K562 (cell line): ENCODE results near the gene CYSTM1. TPM values are rescaled to one million over a fixed set of nuclear protein-coding genes. Genes with fewer than 3 reads are reported as not detected.

Experiments used
- ASH1L ChIP-seq: fragments of 450-650 bp; IDR thresholded peaks from 2 replicates; pipeline ENCODE4 v1.6.1; 2018; ENCODE audit warnings: borderline replicate concordance, mild to moderate bottlenecking, low read depth; ENCODE audit not compliant: partially characterized antibody
- CXXC5 ChIP-seq: fragments of 250-450 bp; sonication (Bioruptor Pico); IDR thresholded peaks from 2 replicates; pipeline ENCODE4 v1.8.0; 2022; ENCODE audit warnings: inconsistent platforms, mild to moderate bottlenecking, moderate library complexity
- EP400 ChIP-seq: fragments of 450-650 bp; IDR thresholded peaks from 2 replicates; pipeline ENCODE4 v1.6.1; 2017; ENCODE audit warnings: antibody characterized with exemption, mild to moderate bottlenecking, moderate library complexity
- ETV1 ChIP-seq: fragments of 450-650 bp; conservative IDR thresholded peaks from 2 replicates; pipeline ENCODE4 v1.6.1; 2016; ENCODE audit warnings: missing genetic modification characterization, control low read depth, low read depth, missing compliant biosample characterization
- FOXP4 ChIP-seq: sonication (generic); formaldehyde crosslinking; IDR thresholded peaks from 2 replicates; pipeline ENCODE4 v1.8.0; 2022; ENCODE audit warnings: mild to moderate bottlenecking, missing genetic modification reagents, borderline replicate concordance
- MEIS2 ChIP-seq: fragments of 450-650 bp; IDR thresholded peaks from 2 replicates; pipeline ENCODE4 v1.6.1; 2014; ENCODE audit warnings: mild to moderate bottlenecking; ENCODE audit not compliant: partially characterized antibody
- NCOR1 ChIP-seq: fragments of 450-650 bp; IDR thresholded peaks from 2 replicates; pipeline ENCODE4 v1.6.1; 2016; ENCODE audit warnings: mild to moderate bottlenecking, moderate library complexity
- PHB2 ChIP-seq: fragments of 450-650 bp; IDR thresholded peaks from 2 replicates; pipeline ENCODE4 v1.6.1; 2017; ENCODE audit warnings: low read depth
- SAP30 ChIP-seq: fragments of 200-600 bp; sonication (generic); IDR thresholded peaks from 2 replicates; pipeline ENCODE4 v1.6.1; 2012; ENCODE audit warnings: borderline replicate concordance, low read depth, mild to moderate bottlenecking, moderate library complexity, low read length, control low read depth, inconsistent platforms; ENCODE audit not compliant: insufficient read depth, poor library complexity, severe bottlenecking
- SREBF1 ChIP-seq: fragments of 150-350 bp; IDR thresholded peaks from 2 replicates; pipeline ENCODE4 v1.6.1; 2014; ENCODE audit warnings: antibody characterized with exemption, low read depth, low read length, borderline replicate concordance
- TAF9B ChIP-seq: fragments of 450-650 bp; IDR thresholded peaks from 2 replicates; pipeline ENCODE4 v1.6.1; 2018; ENCODE audit warnings: mild to moderate bottlenecking; ENCODE audit not compliant: partially characterized antibody
- TBL1XR1 ChIP-seq, 2 experiments: IDR thresholded peaks; 2 replicates each; pipeline ENCODE4 v1.6.1; 2012; ENCODE audit warnings: improper control_type of control experiment in 2 of 2, low read length in 2 of 2, mild to moderate bottlenecking in 1 of 2
- TEAD4 ChIP-seq, 2 experiments: sonication (generic) in 1 of 2; formaldehyde crosslinking in 1 of 2; IDR thresholded peaks; 2 replicates each; pipeline versions ENCODE4 v1.6.1 to v1.8.0; 2012 to 2022; ENCODE audit warnings: borderline replicate concordance in 1 of 2, inconsistent platforms in 1 of 2, low read length in 1 of 2, mild to moderate bottlenecking in 1 of 2, missing genetic modification reagents in 1 of 2
- USF2 ChIP-seq: sonication (generic); formaldehyde crosslinking; IDR thresholded peaks from 2 replicates; pipeline ENCODE4 v1.5.0; 2020; ENCODE audit warnings: missing genetic modification reagents
- ZBTB5 ChIP-seq: fragments of 450-650 bp; IDR thresholded peaks from 2 replicates; pipeline ENCODE4 v1.6.1; 2017; ENCODE audit warnings: antibody characterized with exemption
- ZBTB9 ChIP-seq: fragments of 450-650 bp; formaldehyde crosslinking; IDR thresholded peaks from 2 replicates; pipeline ENCODE4 v1.4.0; 2020; ENCODE audit warnings: mild to moderate bottlenecking, moderate library complexity
- ZFP30 ChIP-seq: fragments of 250-450 bp; sonication (Bioruptor Pico); IDR thresholded peaks from 2 replicates; pipeline ENCODE4 v1.8.0; 2022; ENCODE audit warnings: moderate library complexity, mild to moderate bottlenecking, inconsistent platforms, borderline replicate concordance
- ZNF124 ChIP-seq: sonication (generic); formaldehyde crosslinking; IDR thresholded peaks from 2 replicates; pipeline ENCODE4 v1.8.1; 2022; ENCODE audit warnings: missing genetic modification reagents
- ZNF384 ChIP-seq: IDR thresholded peaks from 2 replicates; pipeline ENCODE4 v1.6.1; 2012; ENCODE audit warnings: low read depth, low read length, improper control_type of control experiment
- ZZZ3 ChIP-seq: fragments of 450-650 bp; IDR thresholded peaks from 2 replicates; pipeline ENCODE4 v1.6.1; 2016; ENCODE audit warnings: antibody characterized with exemption, mild to moderate bottlenecking, moderate library complexity
- polyA plus RNA-seq, 8 experiments: library from polyadenylated mRNA; depleted of rRNA in 4 of 8; stranded (reverse) in 5 of 8; unstranded in 3 of 8; fragments of >200 nt; fragmentation: Nextera tagmentation in 2 of 8; fragmentation: Illumina TruSeq in 1 of 8; extraction: Ambion mirVana in 2 of 8; extraction: Trizol in 1 of 8; gene quantifications; 2 replicates each; pipeline versions ENCODE4 v1.2.1 to v1.2.3, GENCODE V29; 2011 to 2014; ENCODE audit warnings: inconsistent platforms in 1 of 8, missing spikeins in 1 of 8
- total RNA-seq, 7 experiments: library from RNA; depleted of rRNA in 6 of 7; stranded (reverse); fragments of >200 nt in 6 of 7; fragmentation: Illumina TruSeq in 2 of 7; extraction: Trizol in 2 of 7; gene quantifications; 2 replicates each; pipeline versions ENCODE4 v1.2.1 to v1.2.3, GENCODE V29; 2011 to 2021; ENCODE audit warnings: low replicate concordance in 1 of 7

The CYSTM1 gene
- total and polyA plus RNA-seq, 9 of the 15 experiments (the other 6 are each of a cell fraction or from before 2014, with no cell fraction given), result 76.1 to 422 (median 108) TPM

- no peak for TF ChIP-seq USF2 (CRISPR knock-in tag)
- no peak for TF ChIP-seq SREBF1
- no peak for TF ChIP-seq ZNF384
- peak; percentile 33; the same call in 1 of the 2 replicates for TF ChIP-seq TEAD4 (IDR thresholded peaks at IDR 0.05; ENCODE audit: low read length)
- TF ChIP-seq TEAD4 (CRISPR knock-in tag; IDR thresholded peaks at IDR 0.05; ENCODE audit: borderline replicate concordance), result no peak
- no peak for TF ChIP-seq FOXP4 (CRISPR knock-in tag)
- TF ChIP-seq ZBTB9 (CRISPR knock-in tag), result no peak
- peak; percentile 70 for TF ChIP-seq ZBTB5
- no peak for TF ChIP-seq NCOR1
- TF ChIP-seq MEIS2, result no peak
- no peak for TF ChIP-seq ZZZ3
- peak; percentile 49 for TF ChIP-seq ASH1L
- TF ChIP-seq SAP30, result peak; percentile 38
- no peak for TF ChIP-seq ZNF124
- TF ChIP-seq ETV1 (tag), result peak; percentile 98
- TF ChIP-seq TAF9B, result no peak
- peak; percentile 45; the same call in 1 of the 2 replicates for TF ChIP-seq PHB2
- no peak for TF ChIP-seq TBL1XR1 (IDR thresholded peaks at IDR 0.05; ENCODE audit: low read length in 2 of 2)
- peak; percentile 51; the same call in 1 of the 2 replicates for TF ChIP-seq EP400
- no peak for TF ChIP-seq ZFP30 (CRISPR knock-in tag)
- peak; percentile 11 for TF ChIP-seq CXXC5 (CRISPR knock-in tag)
These were observed 511 bp downstream of the CYSTM1 start (continued) for GRCh38 chr5:140175367-140176030.
